ENCODE results near the gene COL20A1.
"Not testable (repeated sequence)": the region's sequence is repeated elsewhere in the genome, so short reads cannot be mapped to it uniquely, and the experiment has no call there.

COL20A1 gene

DNA sequence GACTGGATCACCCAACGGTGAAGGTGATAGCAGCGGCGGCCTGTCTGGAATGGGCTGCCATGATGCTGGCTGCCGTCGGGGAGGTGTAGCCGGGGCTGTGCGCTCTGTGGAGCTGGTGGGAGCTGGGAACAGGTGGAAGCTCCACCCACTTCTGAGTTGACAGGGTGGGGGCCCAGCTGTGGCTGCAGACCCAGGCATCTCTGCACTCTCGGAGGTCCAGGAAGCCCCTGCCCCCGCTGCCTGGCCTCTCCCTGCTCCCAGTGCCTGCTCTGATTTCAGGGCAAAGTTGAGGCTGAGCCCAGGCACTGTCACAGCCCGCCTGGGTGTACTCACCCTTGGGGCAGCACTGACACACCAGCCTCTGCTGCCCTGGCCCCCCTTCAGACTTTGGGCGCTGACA lies 86.3 kb downstream of the COL20A1 start:
- DNase-seq: no peak

DNA sequence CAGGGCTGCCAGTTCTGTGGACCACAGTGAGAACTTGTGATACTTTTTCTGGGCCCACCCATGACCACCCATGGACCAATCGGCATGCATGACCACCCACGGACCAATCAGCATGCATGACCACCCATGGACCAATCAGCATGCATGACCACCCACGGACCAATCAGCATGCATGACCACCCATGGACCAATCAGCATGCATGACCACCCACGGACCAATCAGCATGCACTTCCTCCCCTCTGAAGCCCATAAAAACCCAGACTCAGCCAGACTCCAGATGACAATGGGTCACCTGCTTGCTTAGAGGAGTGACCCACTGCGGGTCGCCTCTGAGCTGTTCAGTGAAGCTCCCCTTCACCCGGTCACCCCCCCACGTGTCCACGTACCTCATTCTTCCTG lies 86.9 kb downstream of the COL20A1 start:
- not testable (repeated sequence) for DNase-seq

DNA sequence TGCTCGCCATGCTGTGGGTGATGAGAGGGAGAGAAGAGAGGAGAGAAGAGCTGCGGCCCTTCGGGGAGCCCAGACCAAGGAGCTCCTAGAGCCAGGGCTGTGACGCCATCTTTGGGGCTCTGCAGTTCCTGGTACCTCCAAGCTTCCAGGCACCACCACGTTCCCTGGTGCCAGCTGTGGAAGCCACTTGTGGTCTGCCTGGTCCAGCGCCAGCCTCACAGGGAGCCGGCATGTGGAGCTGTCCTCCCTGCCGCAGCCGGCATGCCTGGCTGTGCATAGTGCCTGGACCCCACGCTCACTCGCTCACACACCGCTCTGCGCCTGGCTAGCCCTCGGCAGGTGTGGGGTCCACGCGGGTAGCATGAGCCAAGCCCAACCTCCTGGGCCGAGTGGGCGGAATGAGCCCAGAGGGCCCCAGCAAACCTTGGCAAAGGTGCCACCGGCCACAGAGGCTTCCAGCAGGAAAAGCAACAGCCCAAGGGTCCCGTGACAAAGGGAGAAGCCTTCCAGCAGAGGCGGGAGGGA lies 87.4 kb downstream of the COL20A1 start:
- no peak for DNase-seq

DNA sequence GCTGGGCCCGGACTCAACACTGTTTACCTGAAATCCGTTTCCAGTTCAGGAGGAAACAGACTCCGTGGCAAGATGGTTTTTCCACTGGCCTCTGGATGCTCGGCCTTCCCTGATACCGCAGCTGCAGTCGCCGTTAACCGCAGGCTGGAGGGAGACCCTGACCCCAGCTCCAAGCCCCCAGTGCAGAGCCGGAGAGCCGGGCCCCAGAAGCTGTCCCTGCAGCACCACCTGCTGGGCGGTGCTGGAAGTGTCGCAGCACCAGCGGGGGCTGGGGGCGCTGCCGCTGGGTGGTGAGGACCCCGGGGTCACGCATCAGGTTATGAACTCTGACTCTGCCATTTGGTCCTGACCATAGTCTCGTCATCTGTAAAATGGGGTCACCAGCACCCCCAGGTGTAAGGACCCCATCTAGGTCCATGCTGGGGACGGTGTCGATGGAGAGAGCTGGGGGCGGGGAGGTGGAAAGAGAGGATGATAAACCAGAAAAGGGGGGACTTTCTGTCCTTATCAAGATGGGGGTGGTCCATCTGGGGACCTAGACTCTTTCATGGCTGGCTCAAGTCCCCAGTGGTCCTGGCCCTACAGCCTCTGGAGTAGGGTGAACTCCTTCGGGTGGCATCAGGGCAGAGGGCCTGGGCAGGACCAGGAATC lies 88.9 kb downstream of the COL20A1 start:
- DNase-seq: peak; percentile 47

DNA sequence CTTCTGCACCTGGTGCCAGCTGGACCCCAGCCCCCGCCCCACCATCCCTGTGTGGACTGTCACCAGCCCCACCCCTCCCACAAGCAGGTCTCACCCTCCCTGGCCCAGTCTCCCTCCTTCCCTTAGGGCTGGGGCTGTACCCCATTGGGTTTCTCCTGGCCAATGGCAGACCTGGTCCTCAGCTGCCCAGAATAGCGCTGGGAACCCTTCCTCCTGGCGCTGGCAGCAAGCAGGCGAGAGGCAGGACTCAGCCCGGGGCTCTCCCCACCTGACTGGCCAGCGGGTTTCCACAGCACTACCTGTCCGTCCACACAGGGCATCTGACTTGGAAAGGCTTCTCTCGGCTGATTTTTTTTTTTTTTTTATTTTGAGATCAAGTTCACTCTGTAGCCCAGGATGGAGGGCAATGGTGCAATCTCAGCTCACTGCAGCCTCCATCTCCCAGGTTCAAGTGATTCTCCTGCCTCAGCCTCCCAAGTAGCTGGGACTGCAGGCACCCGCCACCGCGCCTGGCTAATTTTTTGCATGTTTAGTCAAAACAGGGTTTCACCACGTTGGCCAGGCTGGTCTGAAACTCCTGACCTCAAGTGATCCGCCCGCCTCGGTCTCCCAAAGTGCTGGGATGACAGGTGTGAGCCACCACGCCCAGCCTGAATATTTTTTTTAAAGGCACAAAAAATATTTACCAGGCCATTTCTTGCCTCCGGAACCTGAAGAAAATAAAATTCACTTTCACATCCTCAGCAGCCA lies 89.7 kb downstream of the COL20A1 start:
- no peak for DNase-seq

DNA sequence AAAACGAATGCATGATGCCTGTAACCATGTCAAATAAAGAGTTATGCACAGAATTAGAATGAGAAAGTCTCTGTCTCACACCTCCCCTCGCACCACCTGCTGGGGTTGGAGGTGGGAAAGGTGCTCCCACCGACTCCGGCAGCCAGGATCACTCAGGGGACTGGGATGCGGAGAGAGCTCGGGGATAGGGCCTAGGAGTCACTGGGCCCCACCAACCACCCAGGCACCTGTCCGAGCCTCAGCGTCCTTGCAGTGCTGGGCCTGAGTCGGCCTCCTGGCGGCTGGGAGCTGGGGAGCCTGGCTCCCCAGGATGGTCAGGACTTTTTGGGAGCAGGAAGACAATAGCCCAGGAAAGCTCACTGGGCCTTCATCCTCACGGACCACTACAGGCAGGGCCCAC lies 90.6 kb downstream of the COL20A1 start:
- DNase-seq: no peak

DNA sequence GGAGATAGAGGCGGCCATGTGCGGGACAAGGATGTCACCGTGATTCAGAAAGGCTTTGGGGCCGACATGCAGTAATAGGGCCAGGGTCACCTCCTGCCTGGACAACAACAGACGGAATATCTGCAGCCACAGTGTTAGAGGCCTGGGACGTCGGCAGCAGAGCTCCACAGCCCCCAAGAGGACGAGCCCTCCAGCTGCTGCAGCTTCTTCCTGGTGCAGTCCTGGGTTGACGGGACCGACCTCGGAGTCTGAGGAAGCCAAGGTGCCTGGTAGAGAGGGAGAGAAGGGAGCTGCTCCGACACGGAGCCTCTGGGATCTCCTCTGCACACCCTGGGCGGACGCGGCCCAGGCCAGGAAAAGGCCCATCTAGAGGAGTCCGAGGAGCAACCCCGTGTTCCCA lies 91.3 kb downstream of the COL20A1 start:
- DNase-seq: no peak
